AG04450 (cell line): ENCODE results near the gene NAA35. TPM values are rescaled to one million over a fixed set of nuclear protein-coding genes. Genes with fewer than 3 reads are reported as not detected.

ENCODE experiments used
- CTCF ChIA-PET: fragments of 300-600, 350-600 bp; formaldehyde crosslinking; extraction: SDS; loops from one replicate; lab custom pipeline; 2022; ENCODE audit warnings: antibody characterized with exemption, inconsistent platforms; lab: Charles Lee
- POLR2A ChIA-PET: fragments of 350-600 bp; formaldehyde crosslinking; extraction: SDS; loops from one replicate; lab custom pipeline; 2021; ENCODE audit warnings: antibody characterized with exemption, inconsistent platforms; lab: Yijun Ruan, JAX
- DNase-seq: peaks from one replicate; pipeline ENCODE4 v3.0.0-alpha.2; 2011; ENCODE audit warnings: low read depth, low spot score
- H3K27ac ChIP-seq: one replicate; pipeline ENCODE4 v1.5.1; 2012; ENCODE audit warnings: low read depth, low read length, control low read depth
- H3K27me3 ChIP-seq: one replicate; pipeline ENCODE4 v1.6.0; 2012; ENCODE audit warnings: low read length; ENCODE audit not compliant: control insufficient read depth, insufficient read depth
- H3K4me3 ChIP-seq: 2 replicates; pipeline ENCODE4 v1.5.1; 2011; ENCODE audit warnings: mild to moderate bottlenecking, low read depth, low read length, control low read depth
- H3K9me3 ChIP-seq: 2 replicates; pipeline ENCODE4 v1.5.1; 2012; ENCODE audit warnings: low read length; ENCODE audit not compliant: control insufficient read depth, insufficient read depth
- CTCF ChIP-seq: IDR thresholded peaks from 2 replicates; pipeline ENCODE4 v1.5.1; 2011; ENCODE audit warnings: low read depth, low read length, control low read depth, inconsistent platforms
- polyA plus RNA-seq: library from polyadenylated mRNA; depleted of rRNA; stranded (reverse); fragments of >200 nt; gene quantifications from 2 replicates; pipeline ENCODE4 v1.2.3, GENCODE V29; 2011; rRNA removed

Gene NAA35
- polyA plus RNA-seq, 1 experiment = 25.2 TPM

GRCh38 chr9:86069206-86069869 is 128.4 kb downstream of the NAA35 start:
- CTCF ChIA-PET = no interaction called here
- TF ChIP-seq CTCF = no peak
- no peak overlapping the region for H3K4me3 ChIP-seq
- no peak overlapping the region for H3K27ac ChIP-seq
- H3K27me3 ChIP-seq = no peaks in the 10 kb centered on the region
- no peak for DNase-seq
- no peaks in the 10 kb centered on the region; the same call in 1 of the 2 replicates for H3K9me3 ChIP-seq
- POLR2A ChIA-PET = no interaction called here

Other genes starting within 250 kb of the NAA35 start
- 3.4 and 4.4 TPM in 2 replicates for gene AGTPBP1, start 199.2 kb upstream of the NAA35 start, polyA plus RNA-seq
- gene GOLM1, start 158.4 kb downstream of the NAA35 start, polyA plus RNA-seq = 64.3 and 75.0 TPM in 2 replicates